NT2/D1 (cell line): Measurements from ENCODE around the gene MMD.

ENCODE experiments used
- SUZ12 ChIP-seq: IDR thresholded peaks from 2 replicates; pipeline ENCODE4 v1.6.1; 2011; ENCODE audit not compliant: insufficient read length, insufficient read depth; ENCODE audit errors: extremely low read depth
- YY1 ChIP-seq: IDR thresholded peaks from 2 replicates; pipeline ENCODE4 v1.6.1; 2011; ENCODE audit not compliant: insufficient read length, insufficient read depth
- ZNF274 ChIP-seq: IDR thresholded peaks from 2 replicates; pipeline ENCODE4 v1.6.1; 2011; ENCODE audit warnings: mild to moderate bottlenecking, low read depth, low read length

DNA sequence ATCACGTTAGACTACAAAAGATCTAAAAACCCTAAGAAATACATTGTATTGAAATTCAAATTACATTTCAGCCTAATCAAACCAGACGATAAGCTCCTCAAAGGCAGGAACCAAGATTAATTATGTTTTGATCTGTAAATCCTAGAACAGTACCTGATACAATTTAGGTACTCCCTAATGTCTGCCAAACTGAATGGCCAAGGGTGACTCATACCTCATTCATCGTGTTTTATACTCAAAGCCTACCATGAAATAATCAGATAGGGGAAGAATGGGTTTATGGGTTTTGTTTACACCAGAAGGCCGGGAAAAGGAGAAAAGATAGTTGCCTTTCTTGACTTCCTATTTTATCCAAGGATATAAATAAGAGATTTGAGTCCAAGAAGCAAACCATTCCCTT, 19.3 kb downstream of the MMD start:
- TF ChIP-seq SUZ12 (no peak), ZNF274 (no peak), YY1 (no peak)
